NB4 (cell line): ENCODE results near the gene SLCO2A1.

Experiments used
- MYC ChIP-seq: IDR thresholded peaks from 2 replicates; pipeline ENCODE4 v1.6.1; 2011; ENCODE audit warnings: low read depth, low read length
- POLR2A ChIP-seq: IDR thresholded peaks from 2 replicates; pipeline ENCODE4 v1.6.1; 2011; ENCODE audit warnings: mild to moderate bottlenecking; ENCODE audit not compliant: insufficient read length; ENCODE audit errors: extremely low read depth
- TF ChIP-seq, protein P1 (sequence below): IDR thresholded peaks from one replicate; pipeline ENCODE4 v1.5.1; 2012; ENCODE audit warnings: low read depth, low read length
- TF ChIP-seq, protein P2 (sequence below): IDR thresholded peaks from 2 replicates; pipeline ENCODE4 v1.6.1; 2011; ENCODE audit warnings: low read depth, low read length

DNA sequence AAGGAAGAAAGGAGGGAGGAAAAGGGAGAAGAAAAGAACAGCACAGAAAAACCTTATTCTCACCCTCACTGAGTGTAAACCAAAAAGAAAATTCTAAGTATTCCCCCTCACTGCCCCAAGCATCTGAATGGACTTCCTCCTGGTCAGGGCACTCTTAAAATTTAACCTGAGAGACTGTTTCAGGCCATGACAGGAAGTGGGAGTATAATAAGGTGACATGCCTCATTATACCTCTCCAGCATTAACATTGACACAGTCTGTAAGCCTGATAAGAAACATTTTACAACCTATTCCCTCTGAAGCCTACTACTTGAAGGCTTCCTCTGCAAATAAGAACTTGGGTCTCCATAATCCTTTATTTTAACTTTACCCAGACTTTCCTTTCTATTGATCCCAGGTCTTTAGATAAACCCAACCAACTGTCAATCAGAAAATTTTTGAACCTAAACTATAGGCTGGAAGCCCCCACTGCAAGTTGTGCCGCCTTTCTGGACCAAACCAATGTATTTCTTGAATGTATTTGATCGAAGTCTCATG, 41.7 kb downstream of the SLCO2A1 start:
- TF ChIP-seq, protein P1, sequence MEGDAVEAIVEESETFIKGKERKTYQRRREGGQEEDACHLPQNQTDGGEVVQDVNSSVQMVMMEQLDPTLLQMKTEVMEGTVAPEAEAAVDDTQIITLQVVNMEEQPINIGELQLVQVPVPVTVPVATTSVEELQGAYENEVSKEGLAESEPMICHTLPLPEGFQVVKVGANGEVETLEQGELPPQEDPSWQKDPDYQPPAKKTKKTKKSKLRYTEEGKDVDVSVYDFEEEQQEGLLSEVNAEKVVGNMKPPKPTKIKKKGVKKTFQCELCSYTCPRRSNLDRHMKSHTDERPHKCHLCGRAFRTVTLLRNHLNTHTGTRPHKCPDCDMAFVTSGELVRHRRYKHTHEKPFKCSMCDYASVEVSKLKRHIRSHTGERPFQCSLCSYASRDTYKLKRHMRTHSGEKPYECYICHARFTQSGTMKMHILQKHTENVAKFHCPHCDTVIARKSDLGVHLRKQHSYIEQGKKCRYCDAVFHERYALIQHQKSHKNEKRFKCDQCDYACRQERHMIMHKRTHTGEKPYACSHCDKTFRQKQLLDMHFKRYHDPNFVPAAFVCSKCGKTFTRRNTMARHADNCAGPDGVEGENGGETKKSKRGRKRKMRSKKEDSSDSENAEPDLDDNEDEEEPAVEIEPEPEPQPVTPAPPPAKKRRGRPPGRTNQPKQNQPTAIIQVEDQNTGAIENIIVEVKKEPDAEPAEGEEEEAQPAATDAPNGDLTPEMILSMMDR = no peak
- no peak for TF ChIP-seq POLR2A
- TF ChIP-seq, protein P2, sequence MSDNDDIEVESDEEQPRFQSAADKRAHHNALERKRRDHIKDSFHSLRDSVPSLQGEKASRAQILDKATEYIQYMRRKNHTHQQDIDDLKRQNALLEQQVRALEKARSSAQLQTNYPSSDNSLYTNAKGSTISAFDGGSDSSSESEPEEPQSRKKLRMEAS = no peak
- TF ChIP-seq MYC = no peak
